Urinary bladder (tissue), 4 donors: ENCODE measurements around the gene NDRG4. TPM values are rescaled to one million over a fixed set of nuclear protein-coding genes. Genes with fewer than 3 reads are reported as not detected.

Source experiments
- DNase-seq: peaks from one replicate; pipeline ENCODE4 v3.0.0-alpha.2; 2015; ENCODE audit errors: extremely low spot score
- H3K27ac ChIP-seq: one replicate; pipeline ENCODE4 v1.5.1; 2013; ENCODE audit warnings: low read depth, mild to moderate bottlenecking, moderate library complexity
- H3K36me3 ChIP-seq: one replicate; pipeline ENCODE4 v1.6.1; 2013; ENCODE audit warnings: mild to moderate bottlenecking, moderate library complexity; ENCODE audit not compliant: insufficient read depth
- H3K4me1 ChIP-seq: one replicate; pipeline ENCODE4 v1.6.1; 2013; ENCODE audit warnings: mild to moderate bottlenecking, moderate library complexity; ENCODE audit not compliant: insufficient read depth
- H3K4me3 ChIP-seq: one replicate; pipeline ENCODE4 v1.5.1; 2013; ENCODE audit warnings: low read depth, low read length
- WGBS: extraction: QIAGEN DNeasy Blood & Tissue Kit; methylation state at CpG from one replicate; pipeline ENCODE4 v1.1.7; 2013; 5-methylcytosine and 5-hydroxymethylcytosine counted together
- polyA plus RNA-seq: library from polyadenylated mRNA; stranded (reverse); fragments of 200-250 nt; gene quantifications from one replicate; pipeline ENCODE4 v1.2.3, GENCODE V29; 2013
- small RNA-seq: library from RNA; depleted of rRNA; stranded (forward); fragments of <200 nt; gene quantifications from one replicate; pipeline ENCODE3, GENCODE V24; 2014
- total RNA-seq: library from RNA; depleted of rRNA; stranded (reverse); fragments of >200 nt; gene quantifications from one replicate; pipeline ENCODE4 v1.2.3, GENCODE V29; 2014
- donor health status: healthy with polysubstance abuse.
- donor health status: healthy.

Gene NDRG4
- total and polyA plus RNA-seq, 2 donors, result 7.8 to 8.1 TPM

DNA sequence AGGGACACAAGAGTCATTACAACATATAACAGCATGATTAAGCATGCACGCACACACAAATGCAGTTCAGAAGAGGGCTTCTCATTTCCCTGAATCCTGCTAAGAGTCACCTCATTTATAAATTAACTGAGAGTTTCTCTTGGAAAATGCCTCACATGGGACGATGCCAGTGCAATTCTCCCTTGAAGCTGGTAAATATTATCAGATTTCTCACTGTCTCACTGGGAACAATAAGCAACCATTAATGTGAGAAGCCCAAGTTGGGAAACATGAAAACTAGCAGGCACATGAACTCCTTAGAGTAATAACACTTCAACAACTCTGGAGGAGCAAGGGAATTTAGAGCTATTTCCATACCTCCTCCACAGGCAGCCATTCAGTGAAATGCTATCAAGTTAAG is 41.8 kb downstream of the NDRG4 start:
- Histone ChIP-seq H3K4me3 (no peak overlapping the region), H3K36me3 (peaks cover 25% of the 10 kb centered on the region), H3K4me1 (no peaks in the 10 kb centered on the region), H3K27ac (no peak overlapping the region)
- 97% methylated on average over 2 of the region's 2 CpGs for WGBS
- no peak for DNase-seq

- Histone ChIP-seq H3K27ac (no peak overlapping the region), H3K36me3 (peaks cover 22% of the 10 kb centered on the region), H3K4me1 (no peaks in the 10 kb centered on the region), H3K4me3 (no peak overlapping the region)
- DNase-seq, result no peak
- WGBS, result 88% methylated on average over 1 of the region's 1 CpG
Observed at GRCh38 chr16:58542291-58542690, 42.3 kb downstream of the NDRG4 start.

- Histone ChIP-seq H3K4me3 (no peak overlapping the region), H3K27ac (no peak overlapping the region), H3K36me3 (peaks cover 20% of the 10 kb centered on the region), H3K4me1 (no peaks in the 10 kb centered on the region)
- DNase-seq, result no peak
- WGBS, result 95% methylated on average over 8 of the region's 8 CpGs
Observed at GRCh38 chr16:58543685-58544084, 43.7 kb downstream of the NDRG4 start.

DNA sequence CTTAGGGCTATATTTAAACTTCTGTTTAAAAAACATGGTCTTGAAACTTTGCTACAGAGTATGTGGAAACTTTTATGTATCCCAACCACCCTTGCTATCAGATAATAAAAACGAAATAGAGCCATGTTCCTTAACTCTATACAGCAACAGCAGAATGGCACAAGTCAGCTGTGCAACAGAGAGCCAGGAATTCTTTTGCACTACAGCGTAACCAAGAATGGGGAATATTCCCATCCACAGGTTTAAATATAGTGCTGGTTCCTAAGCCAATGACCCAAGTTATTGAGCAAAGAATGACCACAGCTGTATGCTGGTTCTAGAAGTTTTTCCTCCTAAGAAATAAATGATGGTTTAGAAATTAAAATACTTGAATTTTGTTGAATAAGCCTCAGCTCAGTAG is 48.4 kb downstream of the NDRG4 start:
- Histone ChIP-seq H3K36me3 (peaks cover 6% of the 10 kb centered on the region), H3K27ac (no peak overlapping the region), H3K4me3 (no peak overlapping the region), H3K4me1 (no peaks in the 10 kb centered on the region)
- DNase-seq, result no peak
- WGBS, result 50% methylated on average over 2 of the region's 2 CpGs

GRCh38 chr16:58551496-58551895 is 51.6 kb downstream of the NDRG4 start:
- H3K4me3 ChIP-seq, result no peak overlapping the region
- 54% methylated on average over 3 of the region's 3 CpGs for WGBS
- no peak overlapping the region for H3K27ac ChIP-seq
- no peak for DNase-seq
- no peaks in the 10 kb centered on the region for H3K4me1 ChIP-seq
- H3K36me3 ChIP-seq, result peaks cover 5% of the 10 kb centered on the region

DNA sequence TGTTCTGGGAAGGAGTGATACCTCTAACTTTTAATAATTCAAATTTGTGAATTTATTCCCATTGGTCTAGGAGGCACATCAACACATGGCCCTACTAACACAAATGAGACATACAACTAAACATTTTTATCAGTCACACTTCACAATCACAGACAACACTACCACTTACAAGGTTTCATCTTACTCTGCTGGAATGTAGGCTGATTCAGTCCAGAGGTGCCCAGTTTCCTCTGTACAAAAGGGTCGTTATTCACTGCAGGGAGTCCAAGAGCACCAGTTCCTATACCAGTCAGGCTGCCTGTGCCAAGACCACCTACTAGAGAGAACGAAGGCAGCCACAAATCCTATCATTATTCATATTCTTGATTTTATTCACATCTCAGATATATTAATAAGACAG is 56.7 kb downstream of the NDRG4 start:
- Histone ChIP-seq H3K4me3 (no peak overlapping the region), H3K27ac (no peak overlapping the region), H3K4me1 (no peaks in the 10 kb centered on the region), H3K36me3 (peaks cover 2% of the 10 kb centered on the region)
- no peak for DNase-seq
- WGBS, result 65% methylated on average over 2 of the region's 2 CpGs

Small RNA genes lying within 50 kb of the gene (small RNA-seq; reads per million reads assigned to genes)
- gene RNU6-103P, result not detected
- gene SNORA46, result 30.9 reads per million, percentile 96 among the genes with 10 or more reads in this experiment
- gene SNORA50A, result not detected

Other genes with a start within 250 kb of the NDRG4 start
- gene PRSS54, start 205.1 kb upstream of the NDRG4 start, total RNA-seq, result not detected
- gene PRSS54, start 205.1 kb upstream of the NDRG4 start, polyA plus RNA-seq, result not detected
- 6.5 TPM for gene GINS3, start 107.7 kb upstream of the NDRG4 start, total RNA-seq
- 3.3 TPM for gene GINS3, start 107.7 kb upstream of the NDRG4 start, polyA plus RNA-seq
- gene SETD6, start 15.4 kb downstream of the NDRG4 start, total RNA-seq, result 15.3 TPM
- 15.5 TPM for gene SETD6, start 15.4 kb downstream of the NDRG4 start, polyA plus RNA-seq
- gene CNOT1, start 129.7 kb downstream of the NDRG4 start, total RNA-seq, result 141 TPM
- 74.4 TPM for gene CNOT1, start 129.7 kb downstream of the NDRG4 start, polyA plus RNA-seq
- gene SLC38A7, start 184.6 kb downstream of the NDRG4 start, total RNA-seq, result 13.8 TPM
- 7.7 TPM for gene SLC38A7, start 184.6 kb downstream of the NDRG4 start, polyA plus RNA-seq
- 26.4 TPM for gene GOT2, start 234.2 kb downstream of the NDRG4 start, total RNA-seq
- gene GOT2, start 234.2 kb downstream of the NDRG4 start, polyA plus RNA-seq, result 60.1 TPM